ENCODE results near the gene MS4A15. TPM values are rescaled to one million over a fixed set of nuclear protein-coding genes. Genes with fewer than 3 reads are reported as not detected.
"Not testable (repeated sequence)": the region's sequence is repeated elsewhere in the genome, so short reads cannot be mapped to it uniquely, and the experiment has no call there.

The MS4A15 gene
- total RNA-seq, 1 donor from 2014 or later = not detected

GRCh38 chr11:60809249-60809648 lies 52.6 kb downstream of the MS4A15 start:
- DNase-seq = no peak

- DNase-seq = no peak
Measured at GRCh38 chr11:60809691-60810090, 53.0 kb downstream of the MS4A15 start.

- DNase-seq = no peak
Measured at GRCh38 chr11:60810151-60810550, 53.5 kb downstream of the MS4A15 start.

- DNase-seq = no peak
Measured at GRCh38 chr11:60810569-60810968, 53.9 kb downstream of the MS4A15 start.

- no peak for DNase-seq
Measured at GRCh38 chr11:60813324-60813723, 56.7 kb downstream of the MS4A15 start.

GRCh38 chr11:60814112-60814511 lies 57.4 kb downstream of the MS4A15 start:
- DNase-seq = no peak

GRCh38 chr11:60816590-60817157 lies 60.0 kb downstream of the MS4A15 start:
- DNase-seq = no peak

GRCh38 chr11:60818057-60818456 lies 61.4 kb downstream of the MS4A15 start:
- no peak for DNase-seq

- DNase-seq = no peak
Measured at GRCh38 chr11:60821827-60822599, 65.3 kb downstream of the MS4A15 start.

- not testable (repeated sequence) for DNase-seq
Measured at GRCh38 chr11:60823745-60824306, 67.2 kb downstream of the MS4A15 start.

- DNase-seq = no peak
Measured at GRCh38 chr11:60825118-60825517, 68.5 kb downstream of the MS4A15 start.

GRCh38 chr11:60825790-60826189 lies 69.1 kb downstream of the MS4A15 start:
- DNase-seq = no peak

Other genes with a start within 250 kb of the MS4A15 start
- gene MS4A13, start 241.5 kb upstream of the MS4A15 start, total RNA-seq = not detected
- not detected for gene MS4A8, start 57.3 kb upstream of the MS4A15 start, total RNA-seq
- not detected for gene MS4A18, start 32.1 kb upstream of the MS4A15 start, total RNA-seq
- gene MS4A10, start 28.5 kb downstream of the MS4A15 start, total RNA-seq = not detected
- gene CCDC86, start 85.2 kb downstream of the MS4A15 start, total RNA-seq = 9.8 TPM
- 0.59 TPM for gene PTGDR2, start 99.1 kb downstream of the MS4A15 start, total RNA-seq
- gene ZP1, start 110.7 kb downstream of the MS4A15 start, total RNA-seq = 0.49 TPM
- 31.7 TPM for gene PRPF19, start 149.7 kb downstream of the MS4A15 start, total RNA-seq
- gene TMEM109, start 157.3 kb downstream of the MS4A15 start, total RNA-seq = 46.7 TPM
- gene TMEM132A, start 167.6 kb downstream of the MS4A15 start, total RNA-seq = 12.4 TPM
- 8.8 TPM for gene SLC15A3, start 195.3 kb downstream of the MS4A15 start, total RNA-seq
- 0.39 TPM for gene CD6, start 214.8 kb downstream of the MS4A15 start, total RNA-seq